ENCODE measurements around the gene ZNF804B.

DNA sequence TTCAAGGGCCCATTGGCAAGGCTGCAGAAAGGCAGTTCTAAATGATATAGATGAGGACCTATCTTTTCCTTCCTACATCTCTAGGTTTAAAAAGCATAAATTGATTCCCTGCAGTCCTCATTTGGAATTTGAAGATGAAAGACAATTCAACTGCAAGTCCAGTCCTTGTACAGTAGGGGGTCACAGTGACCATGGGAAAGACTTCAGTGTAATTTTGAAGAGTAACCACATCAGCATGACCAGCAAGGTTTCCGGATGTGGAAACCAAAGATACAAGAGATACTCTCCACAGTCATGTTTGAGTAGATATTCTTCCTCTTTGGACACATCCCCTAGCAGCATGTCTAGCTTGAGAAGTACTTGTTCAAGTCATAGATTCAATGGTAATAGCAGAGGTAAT, 575.3 kb downstream of the ZNF804B start:
- TF ChIP-seq, protein P1, sequence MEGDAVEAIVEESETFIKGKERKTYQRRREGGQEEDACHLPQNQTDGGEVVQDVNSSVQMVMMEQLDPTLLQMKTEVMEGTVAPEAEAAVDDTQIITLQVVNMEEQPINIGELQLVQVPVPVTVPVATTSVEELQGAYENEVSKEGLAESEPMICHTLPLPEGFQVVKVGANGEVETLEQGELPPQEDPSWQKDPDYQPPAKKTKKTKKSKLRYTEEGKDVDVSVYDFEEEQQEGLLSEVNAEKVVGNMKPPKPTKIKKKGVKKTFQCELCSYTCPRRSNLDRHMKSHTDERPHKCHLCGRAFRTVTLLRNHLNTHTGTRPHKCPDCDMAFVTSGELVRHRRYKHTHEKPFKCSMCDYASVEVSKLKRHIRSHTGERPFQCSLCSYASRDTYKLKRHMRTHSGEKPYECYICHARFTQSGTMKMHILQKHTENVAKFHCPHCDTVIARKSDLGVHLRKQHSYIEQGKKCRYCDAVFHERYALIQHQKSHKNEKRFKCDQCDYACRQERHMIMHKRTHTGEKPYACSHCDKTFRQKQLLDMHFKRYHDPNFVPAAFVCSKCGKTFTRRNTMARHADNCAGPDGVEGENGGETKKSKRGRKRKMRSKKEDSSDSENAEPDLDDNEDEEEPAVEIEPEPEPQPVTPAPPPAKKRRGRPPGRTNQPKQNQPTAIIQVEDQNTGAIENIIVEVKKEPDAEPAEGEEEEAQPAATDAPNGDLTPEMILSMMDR (IDR thresholded peaks at IDR 0.05): peak; percentile 29; the same call in 1 of the 2 replicates
- no peak for TF ChIP-seq ZFX (IDR thresholded peaks at IDR 0.05; ENCODE audit: borderline replicate concordance)

All from 22Rv1 (cell line).